ENCODE data around the gene MYCBPAP. TPM values are rescaled to one million over a fixed set of nuclear protein-coding genes. Genes with fewer than 3 reads are reported as not detected.

Gene MYCBPAP
- total RNA-seq, 4 donors from 2014 or later: 0.38 to 2.3 (median 0.54) TPM

GRCh38 chr17:50545311-50545710 lies 37.1 kb downstream of the MYCBPAP start:
- WGBS, 2 donors: 46 to 48% methylated on average over 8 of the region's 8 CpGs
- no peak for DNase-seq (ENCODE audit: low spot score in 2 of 2)
- H3K4me3 ChIP-seq (ENCODE audit: low read depth, poor library complexity, severe bottlenecking): no peak overlapping the region
- intact Hi-C loops (cut with DNase I; ENCODE audit: low total_unique reads): loop anchor here (5.0 kb wide), 1 partner anchor 82 kb away; no protein-coding TSS in a partner anchor
- TF ChIP-seq POLR2A (IDR thresholded peaks at IDR 0.05): no peak
- TF ChIP-seq, protein P1, sequence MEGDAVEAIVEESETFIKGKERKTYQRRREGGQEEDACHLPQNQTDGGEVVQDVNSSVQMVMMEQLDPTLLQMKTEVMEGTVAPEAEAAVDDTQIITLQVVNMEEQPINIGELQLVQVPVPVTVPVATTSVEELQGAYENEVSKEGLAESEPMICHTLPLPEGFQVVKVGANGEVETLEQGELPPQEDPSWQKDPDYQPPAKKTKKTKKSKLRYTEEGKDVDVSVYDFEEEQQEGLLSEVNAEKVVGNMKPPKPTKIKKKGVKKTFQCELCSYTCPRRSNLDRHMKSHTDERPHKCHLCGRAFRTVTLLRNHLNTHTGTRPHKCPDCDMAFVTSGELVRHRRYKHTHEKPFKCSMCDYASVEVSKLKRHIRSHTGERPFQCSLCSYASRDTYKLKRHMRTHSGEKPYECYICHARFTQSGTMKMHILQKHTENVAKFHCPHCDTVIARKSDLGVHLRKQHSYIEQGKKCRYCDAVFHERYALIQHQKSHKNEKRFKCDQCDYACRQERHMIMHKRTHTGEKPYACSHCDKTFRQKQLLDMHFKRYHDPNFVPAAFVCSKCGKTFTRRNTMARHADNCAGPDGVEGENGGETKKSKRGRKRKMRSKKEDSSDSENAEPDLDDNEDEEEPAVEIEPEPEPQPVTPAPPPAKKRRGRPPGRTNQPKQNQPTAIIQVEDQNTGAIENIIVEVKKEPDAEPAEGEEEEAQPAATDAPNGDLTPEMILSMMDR (IDR thresholded peaks at IDR 0.05): no peak

GRCh38 chr17:50546701-50547034 lies 38.4 kb downstream of the MYCBPAP start:
- no peak for DNase-seq (ENCODE audit: low spot score in 2 of 2)
- no peak overlapping the region for H3K4me3 ChIP-seq (ENCODE audit: low read depth, poor library complexity, severe bottlenecking)
- TF ChIP-seq, protein P1 (IDR thresholded peaks at IDR 0.05): peak in 1 of 3 donors; percentile 99
- TF ChIP-seq POLR2A (IDR thresholded peaks at IDR 0.05): no peak
- intact Hi-C loops (cut with DNase I; ENCODE audit: low total_unique reads): loop anchor here (5.0 kb wide), 1 partner anchor 81 kb away; no protein-coding TSS in a partner anchor
- WGBS, 2 donors: 44 to 60% methylated on average over 3 to 4 of the region's 4 CpGs

DNA sequence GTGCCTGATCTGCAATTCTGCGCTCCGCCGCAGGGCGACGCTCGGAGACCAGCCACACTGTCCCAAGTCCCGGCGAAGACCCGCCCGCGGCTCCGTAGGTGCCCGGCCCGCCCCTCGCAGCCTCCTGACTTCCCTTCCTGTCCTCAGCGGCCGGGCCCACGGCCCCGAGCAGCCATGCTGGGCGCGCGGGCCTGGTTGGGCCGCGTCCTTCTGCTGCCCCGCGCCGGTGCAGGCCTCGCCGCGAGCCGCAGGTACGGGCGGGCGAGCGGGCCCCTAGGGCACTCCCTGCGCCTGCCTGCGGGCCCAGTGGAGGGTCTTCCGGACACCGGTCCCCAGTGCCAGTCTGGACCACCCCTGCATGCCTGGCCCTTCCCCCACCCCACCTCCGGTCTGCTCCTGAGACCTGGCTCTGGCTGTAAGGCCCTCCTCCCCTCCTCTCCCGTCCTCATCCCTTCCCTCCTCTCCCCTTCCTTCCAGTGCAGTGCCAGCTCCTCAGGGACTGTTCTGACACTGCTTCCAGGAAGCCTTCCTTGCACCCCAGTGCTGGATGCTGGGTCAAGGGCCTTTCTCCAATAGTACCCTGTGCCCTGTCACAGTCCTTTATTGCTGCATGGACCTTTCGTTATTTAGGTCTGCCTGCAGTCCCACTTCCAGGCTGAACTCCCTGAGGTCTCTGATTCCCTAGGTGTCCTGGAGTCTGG lies 38.9 kb downstream of the MYCBPAP start, which contains the start of gene SPATA20:
SPATA20 (plus strand) TSS at position 140 of the 701 bp plus-strand sequence; CDS start at position 175, 35 bp downstream.
- WGBS, 2 donors: 1 to 2% methylated on average over 19 to 27 of the region's 42 CpGs
- peak in 1 of 2 donors; percentile 15 for TF ChIP-seq POLR2A (IDR thresholded peaks at IDR 0.05)
- TF ChIP-seq, protein P1 (IDR thresholded peaks at IDR 0.05): peak in 1 of 3 donors; percentile 86
- DNase-seq (ENCODE audit: low spot score in 2 of 2): peak; percentile 91 to 99
- H3K4me3 ChIP-seq (ENCODE audit: low read depth, poor library complexity, severe bottlenecking): peak within 1 kb of the TSS; percentile 39
- intact Hi-C loops (cut with DNase I; ENCODE audit: low total_unique reads): loop anchor here (5.0 kb wide), 1 partner anchor 80 kb away; no protein-coding TSS in a partner anchor

DNA sequence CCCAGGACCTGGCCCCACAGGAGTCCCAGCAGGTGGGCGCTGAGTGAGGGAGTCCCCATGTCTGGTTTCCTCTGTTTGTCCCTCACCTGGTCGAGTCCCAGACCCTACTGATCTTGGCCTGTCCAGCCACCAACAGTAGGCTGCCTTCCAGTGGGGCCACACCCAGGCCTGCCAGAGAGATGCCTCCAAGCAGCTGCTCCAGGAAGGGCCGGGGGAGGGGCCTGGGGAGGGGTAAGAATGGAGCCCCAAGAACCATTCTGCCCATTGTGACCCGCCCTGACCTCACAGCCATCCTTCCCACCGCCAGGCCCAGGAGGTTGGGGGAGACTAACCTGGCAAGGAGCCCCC lies 39.5 kb downstream of the MYCBPAP start:
- intact Hi-C loops (cut with DNase I; ENCODE audit: low total_unique reads): loop anchor here (5.0 kb wide), 1 partner anchor 80 kb away; no protein-coding TSS in a partner anchor
- 29 to 36% methylated on average over 4 to 5 of the region's 5 CpGs for WGBS, 2 donors
- no peak overlapping the region for H3K4me3 ChIP-seq (ENCODE audit: low read depth, poor library complexity, severe bottlenecking)
- DNase-seq (ENCODE audit: low spot score in 2 of 2): peak in 1 of 2 donors; percentile 86
- TF ChIP-seq, protein P1 (IDR thresholded peaks at IDR 0.05): no peak
- no peak for TF ChIP-seq POLR2A (IDR thresholded peaks at IDR 0.05)

DNA sequence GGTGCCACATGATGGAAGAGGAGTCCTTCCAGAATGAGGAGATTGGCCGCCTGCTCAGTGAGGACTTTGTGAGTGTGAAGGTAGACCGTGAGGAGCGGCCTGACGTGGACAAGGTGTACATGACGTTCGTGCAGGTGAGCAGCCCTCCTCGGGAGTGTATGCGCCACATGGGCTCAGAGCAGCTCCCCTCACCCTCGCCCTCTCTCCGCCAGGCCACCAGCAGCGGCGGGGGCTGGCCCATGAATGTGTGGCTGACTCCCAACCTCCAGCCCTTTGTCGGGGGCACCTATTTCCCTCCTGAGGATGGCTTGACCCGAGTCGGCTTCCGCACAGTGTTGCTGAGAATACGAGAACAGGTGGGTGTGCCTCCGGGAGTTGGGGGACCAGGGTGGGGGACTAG lies 40.6 kb downstream of the MYCBPAP start:
- TF ChIP-seq POLR2A (IDR thresholded peaks at IDR 0.05): no peak
- TF ChIP-seq, protein P1 (IDR thresholded peaks at IDR 0.05): no peak
- DNase-seq (ENCODE audit: low spot score in 2 of 2): no peak
- WGBS, 2 donors: 89 to 93% methylated on average over 17 to 18 of the region's 18 CpGs
- intact Hi-C loops (cut with DNase I; ENCODE audit: low total_unique reads): loop anchor here (5.0 kb wide), 1 partner anchor 78 kb away; no protein-coding TSS in a partner anchor
- H3K4me3 ChIP-seq (ENCODE audit: low read depth, poor library complexity, severe bottlenecking): no peak overlapping the region

All from lower leg skin (tissue), 4 donors.